B cell (primary cell): Measurements from ENCODE around the gene BPIFB2. TPM values are rescaled to one million over a fixed set of nuclear protein-coding genes. Genes with fewer than 3 reads are reported as not detected.

Experiments used
- ATAC-seq: fragments of 200-7000 bp; cut with Tn5 transposase; one replicate; pipeline ENCODE4 v1.10.0; 2021; ENCODE audit warnings: low read depth, mild to moderate bottlenecking, moderate number of reproducible peaks, moderate library complexity
- CTCF ChIA-PET: fragments of 350-600 bp; sonication (Branson Sonifier 250); formaldehyde crosslinking; loops from one replicate; lab custom pipeline; 2021; ENCODE audit warnings: antibody characterized with exemption, inconsistent platforms; lab: Charles Lee
- POLR2A ChIA-PET: fragments of 350-600 bp; sonication (Branson Sonifier 250); formaldehyde crosslinking; loops from one replicate; lab custom pipeline; 2021; ENCODE audit warnings: antibody characterized with exemption; lab: Charles Lee
- DNase-seq: peaks from one replicate; pipeline ENCODE4 v3.0.0; 2013
- H2AFZ ChIP-seq: 2 replicates; pipeline ENCODE4 v1.6.1; 2012; ENCODE audit warnings: mild to moderate bottlenecking, low read depth, low read length; ENCODE audit not compliant: insufficient read depth, poor library complexity, severe bottlenecking
- H3K27ac ChIP-seq, 2 donors: 1 replicate in 1 of 2; 2 replicates in 1 of 2; pipeline ENCODE4 v1.5.1; 2012 to 2013; ENCODE audit warnings: low read length in 2 of 2, mild to moderate bottlenecking in 2 of 2, moderate library complexity in 1 of 2
- H3K27me3 ChIP-seq, 4 experiments: fragments of 200-600 bp in 1 of 4; sonication (generic) in 1 of 4; replicated peaks in 1 of 4; 1 replicate in 2 of 4; 2 replicates in 2 of 4; pipeline versions ENCODE4 v1.6.1 to v1.7.0; 2013 to 2016; ENCODE audit warnings: low read length in 3 of 4, mild to moderate bottlenecking in 2 of 4, mixed read lengths in 1 of 4, moderate library complexity in 1 of 4; ENCODE audit not compliant: insufficient read depth in 4 of 4, control insufficient read depth in 3 of 4; ENCODE audit errors: control extremely low read depth in 1 of 4
- H3K36me3 ChIP-seq, 2 experiments: replicated peaks in 1 of 2; 1 replicate in 1 of 2; 2 replicates in 1 of 2; pipeline versions ENCODE4 v1.6.1 to v1.7.1; 2013; ENCODE audit warnings: low read length in 1 of 2; ENCODE audit not compliant: insufficient read depth in 2 of 2, control insufficient read depth in 1 of 2; ENCODE audit errors: control extremely low read depth in 1 of 2, extremely low read depth in 1 of 2
- H3K4me1 ChIP-seq, 2 donors: fragments of 200-600 bp in 1 of 2; sonication (generic) in 1 of 2; 1 replicate in 1 of 2; 2 replicates in 1 of 2; pipeline versions ENCODE4 v1.5.1 to v1.6.1; 2013 to 2017; ENCODE audit warnings: low read length in 2 of 2; ENCODE audit not compliant: control insufficient read depth in 2 of 2, insufficient read depth in 2 of 2
- H3K4me2 ChIP-seq: replicated peaks from 2 replicates; pipeline ENCODE3; 2012; ENCODE audit warnings: mild to moderate bottlenecking, low read depth, low read length; ENCODE audit not compliant: poor library complexity, severe bottlenecking
- H3K4me3 ChIP-seq, 5 experiments: fragments of 200-600 bp in 1 of 5; sonication (generic) in 1 of 5; 1 replicate in 3 of 5; 2 replicates in 2 of 5; pipeline versions ENCODE4 v1.5.1 to v1.7.0; 2011 to 2016; ENCODE audit warnings: low read length in 4 of 5, mild to moderate bottlenecking in 4 of 5, low read depth in 2 of 5, control low read depth in 1 of 5, moderate library complexity in 1 of 5; ENCODE audit not compliant: insufficient read depth in 1 of 5; ENCODE audit errors: control extremely low read depth in 1 of 5, extremely low read depth in 1 of 5
- H3K79me2 ChIP-seq: fragments of 200-600 bp; sonication (generic); one replicate; pipeline ENCODE4 v1.6.0; 2016; ENCODE audit warnings: low read length; ENCODE audit not compliant: control insufficient read depth, insufficient read depth
- H3K9ac ChIP-seq: fragments of 200-600 bp; sonication (generic); 2 replicates; pipeline ENCODE4 v1.6.1; 2017; ENCODE audit warnings: mild to moderate bottlenecking, low read length, moderate library complexity
- H3K9me3 ChIP-seq, 3 donors: one replicate each; pipeline versions ENCODE4 v1.6.1 to v1.7.1; 2013; ENCODE audit warnings: low read length in 2 of 3; ENCODE audit not compliant: control insufficient read depth in 2 of 3, insufficient read depth in 1 of 3; ENCODE audit errors: control extremely low read depth in 1 of 3
- H4K20me1 ChIP-seq: 2 replicates; pipeline ENCODE4 v1.6.0; 2012; ENCODE audit warnings: mild to moderate bottlenecking, low read length; ENCODE audit not compliant: insufficient read depth, control insufficient read depth, poor library complexity, severe bottlenecking
- H3K27ac Mint-ChIP-seq: one replicate; pipeline ENCODE4 v1.8.0; 2021; ENCODE audit warnings: mixed read lengths
- H3K27me3 Mint-ChIP-seq: one replicate; pipeline ENCODE4 v1.8.0; 2021; ENCODE audit warnings: mixed read lengths
- H3K4me1 Mint-ChIP-seq: one replicate; pipeline ENCODE4 v1.8.0; 2021; ENCODE audit warnings: mixed read lengths
- H3K4me3 Mint-ChIP-seq: one replicate; pipeline ENCODE4 v1.8.0; 2021; ENCODE audit warnings: mixed read lengths
- H3K9me3 Mint-ChIP-seq: one replicate; pipeline ENCODE4 v1.8.0; 2022; ENCODE audit warnings: mixed read lengths; ENCODE audit not compliant: insufficient read depth
- CTCF ChIP-seq: fragments of 200-600 bp; IDR thresholded peaks from one replicate; pipeline ENCODE4 v1.8.0; 2022; ENCODE audit warnings: antibody characterized with exemption, mild to moderate bottlenecking
- EZH2 ChIP-seq: IDR thresholded peaks from 2 replicates; pipeline ENCODE4 v1.6.1; 2012; ENCODE audit warnings: borderline replicate concordance, low read depth, mild to moderate bottlenecking, moderate library complexity, low read length; ENCODE audit not compliant: insufficient read depth, poor library complexity, severe bottlenecking
- WGBS: methylation state at CpG from one replicate; pipeline ENCODE4 v1.1.5; 2013; ENCODE audit warnings: missing lambda C conversion rate; ENCODE audit not compliant: insufficient coverage; 5-methylcytosine and 5-hydroxymethylcytosine counted together
- intact Hi-C: fragments of 100-400 bp; cut with micrococcal nuclease; formaldehyde crosslinking; loops from one replicate; pipeline ENCODE4 v1.10.0; 2022
- polyA plus RNA-seq: library from polyadenylated mRNA; depleted of rRNA; stranded (reverse); fragments of >200 nt; gene quantifications from 2 replicates; pipeline ENCODE4 v1.2.3, GENCODE V29; 2012
- total RNA-seq, 2 donors: library from RNA; stranded (reverse); fragments of 120-200 nt in 1 of 2; gene quantifications; 1 replicate in 1 of 2; 2 replicates in 1 of 2; pipeline versions ENCODE4 v1.2.3 to v1.2.4, GENCODE V29; 2013 to 2022

Gene BPIFB2
- total and polyA plus RNA-seq, 2 donors (not counting 1 experiment from before 2014, with no cell fraction given): not detected

- TF ChIP-seq CTCF (no peak), EZH2 (no peak)
- ChIA-PET POLR2A (no interaction called here), CTCF (no interaction called here)
- Histone ChIP-seq H3K36me3 (no peaks in the 10 kb centered on the region), H3K4me1 (no peaks in the 10 kb centered on the region), H2AFZ (no peak overlapping the region), H3K27me3 (no peaks in the 10 kb centered on the region), H3K4me2 (no peak overlapping the region), H3K9ac (no peak overlapping the region), H4K20me1 (no peaks in the 10 kb centered on the region), H3K27ac (no peak overlapping the region), H3K79me2 (no peaks in the 10 kb centered on the region), H3K9me3 (no peaks in the 10 kb centered on the region), H3K4me3 (no peak overlapping the region)
- Mint-ChIP-seq H3K9me3 (no peaks in the 10 kb centered on the region), H3K4me3 (no peak overlapping the region), H3K27ac (no peak overlapping the region), H3K27me3 (peaks cover 3% of the 10 kb centered on the region), H3K4me1 (no peaks in the 10 kb centered on the region)
- ATAC-seq (no peak), DNase-seq (no peak)
- intact Hi-C loops: no loop called here
- WGBS: 97% methylated on average over 10 of the region's 11 CpGs
These were observed 57.2 kb downstream of the BPIFB2 start for GRCh38 chr20:33064572-33065287.

GRCh38 chr20:33065785-33066184 is 58.3 kb downstream of the BPIFB2 start:
- Mint-ChIP-seq H3K27me3 (peaks cover 3% of the 10 kb centered on the region), H3K4me3 (no peak overlapping the region), H3K9me3 (no peaks in the 10 kb centered on the region), H3K4me1 (no peaks in the 10 kb centered on the region), H3K27ac (no peak overlapping the region)
- ChIA-PET POLR2A (no interaction called here), CTCF (no interaction called here)
- Histone ChIP-seq H3K4me1 (no peaks in the 10 kb centered on the region), H3K79me2 (no peaks in the 10 kb centered on the region), H4K20me1 (no peaks in the 10 kb centered on the region), H3K36me3 (no peaks in the 10 kb centered on the region), H3K9ac (no peak overlapping the region), H3K27ac (no peak overlapping the region), H3K4me3 (no peak overlapping the region), H3K9me3 (no peaks in the 10 kb centered on the region), H2AFZ (no peak overlapping the region), H3K27me3 (no peaks in the 10 kb centered on the region), H3K4me2 (no peak overlapping the region)
- no peak for TF ChIP-seq EZH2
- TF ChIP-seq CTCF: no peak
- DNase-seq (no peak), ATAC-seq (no peak)
- intact Hi-C loops: no loop called here
- WGBS: 89% methylated on average over 9 of the region's 9 CpGs
